ENCODE measurements around the gene TBL1XR1. TPM values are rescaled to one million over a fixed set of nuclear protein-coding genes. Genes with fewer than 3 reads are reported as not detected.
A peak's percentile ranks its signal among the peaks of the same experiment; 100 is the strongest.
"Not testable (repeated sequence)": the region's sequence is repeated elsewhere in the genome, so short reads cannot be mapped to it uniquely, and the experiment has no call there.

The TBL1XR1 gene
- total RNA-seq, 2 experiments from 2014 or later: 63.2 to 67.8 TPM

- peak overlapping the region; percentile 87 for H3K27ac Mint-ChIP-seq
- ATAC-seq (ENCODE audit: poor library complexity) (no peak), DNase-seq (no peak)
- Histone ChIP-seq H3K27ac (ENCODE audit: low read depth in 1 of 2, low read length in 2 of 2) (no peak overlapping the region), H3K4me1 (ENCODE audit: insufficient read depth, low read length) (peaks cover 50% of the 10 kb centered on the region), H3K36me3 (ENCODE audit: insufficient read depth, low read length) (no peaks in the 10 kb centered on the region), H3K4me3 (ENCODE audit: low read length) (peak overlapping the region; percentile 95), H3K27me3 (ENCODE audit: control insufficient read depth in 1 of 2, insufficient read depth in 2 of 2, low read length in 2 of 2) (no peaks in the 10 kb centered on the region), H3K9me3 (ENCODE audit: control insufficient read depth in 1 of 2, insufficient read depth in 1 of 2, low read length in 2 of 2) (no peaks in the 10 kb centered on the region)
- H3K4me3 Mint-ChIP-seq: peak overlapping the region; percentile 97
- peaks cover 45% of the 10 kb centered on the region for H3K36me3 Mint-ChIP-seq (ENCODE audit: low read depth)
- POLR2A ChIA-PET: interaction anchor here (0.8 to 11.9 kb wide), 9 partner anchors 14 to 166 kb away, joined by 4 to 523 read pairs (median 9); no protein-coding TSS in a partner anchor
- TF ChIP-seq CTCF (IDR thresholded peaks at IDR 0.05): no peak
- no peaks in the 10 kb centered on the region for H3K9me3 Mint-ChIP-seq
- CTCF ChIA-PET: interaction anchor here (0.7 to 2.5 kb wide), 3 partner anchors 36 to 143 kb away, joined by 3 to 5 read pairs (median 3); no protein-coding TSS in a partner anchor
- H3K4me1 Mint-ChIP-seq (ENCODE audit: low read depth): peaks cover 69% of the 10 kb centered on the region
- H3K27me3 Mint-ChIP-seq: no peaks in the 10 kb centered on the region
- intact Hi-C loops (cut with DNase I, micrococcal nuclease): loop anchor here in 1 of 2 experiments (5.0 kb wide), 1 partner anchor 37 kb away; no protein-coding TSS in a partner anchor
These were observed 3.0 kb downstream of the TBL1XR1 start for GRCh38 chr3:177194299-177194698.

- peak overlapping the region; percentile 95 for H3K4me3 ChIP-seq (ENCODE audit: low read length)
- no peak for TF ChIP-seq CTCF (IDR thresholded peaks at IDR 0.05)
- Mint-ChIP-seq H3K27me3 (no peaks in the 10 kb centered on the region), H3K9me3 (no peaks in the 10 kb centered on the region), H3K4me3 (peak overlapping the region; percentile 97), H3K4me1 (ENCODE audit: low read depth) (peaks cover 64% of the 10 kb centered on the region), H3K36me3 (ENCODE audit: low read depth) (peaks cover 45% of the 10 kb centered on the region), H3K27ac (peak overlapping the region; percentile 87)
- intact Hi-C loops (cut with DNase I, micrococcal nuclease): loop anchor here (1.0 to 5.0 kb wide), 2 partner anchors 36 to 137 kb away; no protein-coding TSS in a partner anchor
- ChIA-PET POLR2A (interaction anchor here (0.8 to 11.9 kb wide), 7 partner anchors 14 to 166 kb away, joined by 4 to 523 read pairs (median 6); no protein-coding TSS in a partner anchor), CTCF (interaction anchor here (1.0 to 1.4 kb wide), 2 partner anchors 75 to 143 kb away, joined by 3 read pairs; no protein-coding TSS in a partner anchor)
- no peak for DNase-seq
- no peak overlapping the region for H3K27ac ChIP-seq (ENCODE audit: low read depth in 1 of 2, low read length in 2 of 2)
- H3K9me3 ChIP-seq (ENCODE audit: control insufficient read depth in 1 of 2, insufficient read depth in 1 of 2, low read length in 2 of 2): no peaks in the 10 kb centered on the region
- H3K4me1 ChIP-seq (ENCODE audit: insufficient read depth, low read length): peaks cover 49% of the 10 kb centered on the region
- ATAC-seq (ENCODE audit: poor library complexity): no peak
- H3K36me3 ChIP-seq (ENCODE audit: insufficient read depth, low read length): no peaks in the 10 kb centered on the region
- no peaks in the 10 kb centered on the region for H3K27me3 ChIP-seq (ENCODE audit: control insufficient read depth in 1 of 2, insufficient read depth in 2 of 2, low read length in 2 of 2)
These were observed 3.5 kb downstream of the TBL1XR1 start for GRCh38 chr3:177193688-177194268.

GRCh38 chr3:177193275-177193674, 4.0 kb downstream of the TBL1XR1 start:
- H3K36me3 Mint-ChIP-seq (ENCODE audit: low read depth): peaks cover 42% of the 10 kb centered on the region
- not testable (repeated sequence) for H3K9me3 ChIP-seq (ENCODE audit: control insufficient read depth in 1 of 2, insufficient read depth in 1 of 2, low read length in 2 of 2); H3K27ac ChIP-seq (ENCODE audit: low read depth in 1 of 2, low read length in 2 of 2); H3K9me3 Mint-ChIP-seq; H3K27me3 ChIP-seq (ENCODE audit: control insufficient read depth in 1 of 2, insufficient read depth in 2 of 2, low read length in 2 of 2); H3K27me3 Mint-ChIP-seq; H3K36me3 ChIP-seq (ENCODE audit: insufficient read depth, low read length); ATAC-seq (ENCODE audit: poor library complexity); H3K4me3 ChIP-seq (ENCODE audit: low read length); DNase-seq
- intact Hi-C loops (cut with DNase I, micrococcal nuclease): loop anchor here (1.0 to 5.0 kb wide), 2 partner anchors 36 to 137 kb away; no protein-coding TSS in a partner anchor
- H3K4me3 Mint-ChIP-seq: peak overlapping the region; percentile 97
- ChIA-PET POLR2A (interaction anchor here (3.1 to 11.9 kb wide), 3 partner anchors 48 to 167 kb away, joined by 9 to 523 read pairs (median 73); no protein-coding TSS in a partner anchor), CTCF (interaction anchor here (1.4 kb wide), 1 partner anchor 74 kb away, joined by 3 read pairs; no protein-coding TSS in a partner anchor)
- H3K4me1 ChIP-seq (ENCODE audit: insufficient read depth, low read length): peaks cover 46% of the 10 kb centered on the region
- peak overlapping the region; percentile 87 for H3K27ac Mint-ChIP-seq
- H3K4me1 Mint-ChIP-seq (ENCODE audit: low read depth): peaks cover 64% of the 10 kb centered on the region

Measured in CD4-positive, alpha-beta T cell (primary cell).